HepG2 (cell line): Measurements from ENCODE around the gene ELL. TPM values are rescaled to one million over a fixed set of nuclear protein-coding genes. Genes with fewer than 3 reads are reported as not detected.

Experiments
- FOXA1 ChIP-seq, 2 experiments: fragments of 450-650 bp in 1 of 2; sonication (generic) in 1 of 2; formaldehyde crosslinking in 1 of 2; IDR thresholded peaks; 2 replicates each; pipeline versions ENCODE4 v1.4.0 to v1.6.1; 2016 to 2020; ENCODE audit warnings: missing genetic modification reagents in 1 of 2
- FOXJ3 ChIP-seq: sonication (generic); formaldehyde crosslinking; IDR thresholded peaks from 2 replicates; pipeline ENCODE4 v1.4.0; 2020; ENCODE audit warnings: missing genetic modification reagents, mild to moderate bottlenecking, borderline replicate concordance
- FOXM1 ChIP-seq: sonication (generic); formaldehyde crosslinking; IDR thresholded peaks from 2 replicates; pipeline ENCODE4 v1.5.0; 2020; ENCODE audit warnings: missing genetic modification reagents
- HDAC2 ChIP-seq: sonication (generic); formaldehyde crosslinking; IDR thresholded peaks from 2 replicates; pipeline ENCODE4 v1.4.0; 2020; ENCODE audit warnings: missing genetic modification reagents
- HMG20A ChIP-seq: IDR thresholded peaks from 2 replicates; pipeline ENCODE4 v1.6.1; 2016; ENCODE audit warnings: borderline replicate concordance
- JUN ChIP-seq: sonication (generic); formaldehyde crosslinking; IDR thresholded peaks from 2 replicates; pipeline ENCODE4 v1.4.0; 2020; ENCODE audit warnings: mild to moderate bottlenecking, missing genetic modification reagents
- MTERF4 ChIP-seq: sonication (generic); formaldehyde crosslinking; IDR thresholded peaks from 2 replicates; pipeline ENCODE4 v1.8.0; 2023; ENCODE audit warnings: mild to moderate bottlenecking, missing genetic modification reagents
- PHF21A ChIP-seq: sonication (generic); formaldehyde crosslinking; IDR thresholded peaks from 2 replicates; pipeline ENCODE4 v1.5.0; 2020; ENCODE audit warnings: mild to moderate bottlenecking, missing genetic modification reagents
- POLR2AphosphoS5 ChIP-seq: IDR thresholded peaks from 2 replicates; pipeline ENCODE4 v1.6.1; 2012; ENCODE audit warnings: low read depth, low read length
- PPARG ChIP-seq: conservative IDR thresholded peaks from 2 replicates; pipeline ENCODE4 v1.6.1; 2016; ENCODE audit warnings: missing biosample characterization, missing genetic modification reagents
- SAP130 ChIP-seq: IDR thresholded peaks from 2 replicates; pipeline ENCODE4 v1.6.1; 2016; ENCODE audit warnings: low read depth
- SMC3 ChIP-seq: IDR thresholded peaks from 2 replicates; pipeline ENCODE4 v1.6.1; 2011; ENCODE audit warnings: low read length, improper control_type of control experiment
- SPEN ChIP-seq: sonication (generic); formaldehyde crosslinking; IDR thresholded peaks from 2 replicates; pipeline ENCODE4 v1.5.1; 2020; ENCODE audit warnings: low read depth, mild to moderate bottlenecking, missing genetic modification reagents
- TCF12 ChIP-seq, 2 experiments: fragments of 450-650 bp in 1 of 2; sonication (generic) in 1 of 2; formaldehyde crosslinking in 1 of 2; IDR thresholded peaks; 2 replicates each; pipeline versions ENCODE4 v1.6.1 to v1.8.0; 2017 to 2022; ENCODE audit warnings: antibody characterized with exemption in 1 of 2, mild to moderate bottlenecking in 1 of 2, missing genetic modification reagents in 1 of 2, moderate library complexity in 1 of 2
- U2AF2 ChIP-seq: fragments of 200-400 bp; formaldehyde crosslinking; IDR thresholded peaks from 2 replicates; pipeline ENCODE4 v1.6.1; 2017; ENCODE audit warnings: low read depth, mild to moderate bottlenecking, low read length
- YEATS2 ChIP-seq: sonication (generic); formaldehyde crosslinking; IDR thresholded peaks from 2 replicates; pipeline ENCODE4 v1.4.0; 2020; ENCODE audit warnings: missing genetic modification reagents, borderline replicate concordance
- ZBTB10 ChIP-seq: sonication (generic); formaldehyde crosslinking; IDR thresholded peaks from 2 replicates; pipeline ENCODE4 v1.4.0; 2020; ENCODE audit warnings: missing genetic modification reagents, borderline replicate concordance
- ZBTB7A ChIP-seq: sonication (generic); formaldehyde crosslinking; IDR thresholded peaks from 2 replicates; pipeline ENCODE4 v1.8.0; 2022; ENCODE audit warnings: mild to moderate bottlenecking, missing genetic modification reagents
- ZKSCAN8 ChIP-seq: IDR thresholded peaks from 2 replicates; pipeline ENCODE4 v1.6.1; 2016; ENCODE audit warnings: borderline replicate concordance, missing genetic modification reagents, missing compliant biosample characterization
- ZNF230 ChIP-seq: sonication (generic); formaldehyde crosslinking; IDR thresholded peaks from 2 replicates; pipeline ENCODE4 v1.4.0; 2020; ENCODE audit warnings: mild to moderate bottlenecking, missing genetic modification reagents
- ZNF296 ChIP-seq: sonication (generic); formaldehyde crosslinking; conservative IDR thresholded peaks from 2 replicates; pipeline ENCODE4 v1.5.0; 2020; ENCODE audit warnings: mild to moderate bottlenecking, missing genetic modification reagents
- ZNF672 ChIP-seq: sonication (generic); formaldehyde crosslinking; IDR thresholded peaks from 2 replicates; pipeline ENCODE4 v1.8.1; 2022; ENCODE audit warnings: missing genetic modification reagents
- ZNF746 ChIP-seq: sonication (generic); formaldehyde crosslinking; IDR thresholded peaks from 2 replicates; pipeline ENCODE4 v1.8.0; 2022; ENCODE audit warnings: mild to moderate bottlenecking, missing genetic modification reagents
- polyA plus RNA-seq, 8 experiments: library from polyadenylated mRNA; depleted of rRNA in 3 of 8; stranded (reverse) in 7 of 8; unstranded in 1 of 8; fragments of >200 nt; fragmentation: Illumina TruSeq in 4 of 8; extraction: Trizol in 4 of 8; gene quantifications; 2 replicates each; pipeline versions ENCODE4 v1.2.1 to v1.2.3, GENCODE V29; 2011 to 2016; ENCODE audit warnings: low read depth in 4 of 8, missing spikeins in 1 of 8, mixed read lengths in 1 of 8; ENCODE audit not compliant: insufficient read depth in 1 of 8
- total RNA-seq, 5 experiments: library from RNA; depleted of rRNA; stranded (reverse); fragments of >200 nt; fragmentation: Illumina TruSeq; extraction: Trizol; gene quantifications; 2 replicates each; pipeline ENCODE4 v1.2.3, GENCODE V29; 2016; ENCODE audit warnings: low read depth in 1 of 5
- TF ChIP-seq, protein P1 (sequence below): sonication (generic); IDR thresholded peaks from 2 replicates; pipeline ENCODE4 v1.6.1; 2016; ENCODE audit warnings: low read depth, borderline replicate concordance

Gene ELL
- total and polyA plus RNA-seq, 2 of the 13 experiments (the other 11 are each of a cell fraction or from before 2014, with no cell fraction given), result 3.7 to 5.4 TPM

DNA sequence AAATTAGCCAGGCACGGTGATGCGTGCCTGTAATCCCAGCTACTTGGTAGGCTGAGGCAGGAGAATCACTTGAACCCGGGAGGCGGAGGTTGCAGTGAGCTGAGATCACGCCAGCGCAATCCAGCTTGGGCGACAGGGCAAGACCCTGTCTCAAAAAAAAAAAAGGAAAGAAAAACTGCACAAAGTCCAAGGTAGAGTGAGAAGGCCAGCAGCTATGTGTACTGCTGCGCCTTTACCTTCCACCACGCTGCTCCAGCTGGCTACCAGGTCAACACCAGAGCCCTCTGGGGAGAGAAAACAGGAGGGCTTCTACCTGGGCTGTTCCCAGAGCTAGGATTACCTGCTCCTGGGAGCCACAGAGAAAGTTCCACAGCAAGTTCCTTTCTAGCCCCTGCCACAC is 3.2 kb downstream of the ELL start (continued):
- TF ChIP-seq HMG20A (CRISPR knock-in tag) (peak; percentile 16; the same call in 1 of the 2 replicates), ZNF672 (CRISPR knock-in tag) (no peak), U2AF2 (no peak), SPEN (CRISPR knock-in tag) (peak; percentile 43; the same call in 1 of the 2 replicates), JUN (CRISPR knock-in tag) (no peak), FOXM1 (CRISPR knock-in tag) (no peak), ZNF230 (CRISPR knock-in tag) (no peak), ZKSCAN8 (CRISPR knock-in tag) (no peak), POLR2AphosphoS5 (peak; percentile 26; the same call in 1 of the 2 replicates), ZNF746 (CRISPR knock-in tag) (peak; percentile 67; the same call in 1 of the 2 replicates), ZBTB10 (CRISPR knock-in tag) (no peak), ZBTB7A (CRISPR knock-in tag) (peak; percentile 51; the same call in 1 of the 2 replicates), FOXJ3 (CRISPR knock-in tag) (peak; percentile 52; the same call in 1 of the 2 replicates), SMC3 (no peak), SAP130 (CRISPR knock-in tag) (peak; percentile 85), PPARG (CRISPR knock-in tag) (peak; percentile 66), HDAC2 (CRISPR knock-in tag) (peak; percentile 75; the same call in 1 of the 2 replicates), ZNF296 (no peak), TCF12 (IDR thresholded peaks at IDR 0.05) (no peak), TCF12 (CRISPR knock-in tag; IDR thresholded peaks at IDR 0.05) (0 out of 2 replicates have a peak, but pooled peaks have one; percentile 28), MTERF4 (no peak), YEATS2 (CRISPR knock-in tag) (no peak), FOXA1 (IDR thresholded peaks at IDR 0.05) (no peak), FOXA1 (CRISPR knock-in tag; IDR thresholded peaks at IDR 0.05) (peak; percentile 78), PHF21A (peak; percentile 72; the same call in 1 of the 2 replicates)
- TF ChIP-seq, protein P1, sequence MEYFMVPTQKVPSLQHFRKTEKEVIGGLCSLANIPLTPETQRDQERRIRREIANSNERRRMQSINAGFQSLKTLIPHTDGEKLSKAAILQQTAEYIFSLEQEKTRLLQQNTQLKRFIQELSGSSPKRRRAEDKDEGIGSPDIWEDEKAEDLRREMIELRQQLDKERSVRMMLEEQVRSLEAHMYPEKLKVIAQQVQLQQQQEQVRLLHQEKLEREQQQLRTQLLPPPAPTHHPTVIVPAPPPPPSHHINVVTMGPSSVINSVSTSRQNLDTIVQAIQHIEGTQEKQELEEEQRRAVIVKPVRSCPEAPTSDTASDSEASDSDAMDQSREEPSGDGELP, result peak; percentile 95
